GM19035 (cell line): ENCODE results near the gene ARSA.

Experiments
- ATAC-seq: cut with Tn5 transposase; IDR thresholded peaks from one replicate; pipeline ENCODE4 v1.9.1; 2021; ENCODE audit not compliant: unreplicated experiment

ARSA gene

DNA sequence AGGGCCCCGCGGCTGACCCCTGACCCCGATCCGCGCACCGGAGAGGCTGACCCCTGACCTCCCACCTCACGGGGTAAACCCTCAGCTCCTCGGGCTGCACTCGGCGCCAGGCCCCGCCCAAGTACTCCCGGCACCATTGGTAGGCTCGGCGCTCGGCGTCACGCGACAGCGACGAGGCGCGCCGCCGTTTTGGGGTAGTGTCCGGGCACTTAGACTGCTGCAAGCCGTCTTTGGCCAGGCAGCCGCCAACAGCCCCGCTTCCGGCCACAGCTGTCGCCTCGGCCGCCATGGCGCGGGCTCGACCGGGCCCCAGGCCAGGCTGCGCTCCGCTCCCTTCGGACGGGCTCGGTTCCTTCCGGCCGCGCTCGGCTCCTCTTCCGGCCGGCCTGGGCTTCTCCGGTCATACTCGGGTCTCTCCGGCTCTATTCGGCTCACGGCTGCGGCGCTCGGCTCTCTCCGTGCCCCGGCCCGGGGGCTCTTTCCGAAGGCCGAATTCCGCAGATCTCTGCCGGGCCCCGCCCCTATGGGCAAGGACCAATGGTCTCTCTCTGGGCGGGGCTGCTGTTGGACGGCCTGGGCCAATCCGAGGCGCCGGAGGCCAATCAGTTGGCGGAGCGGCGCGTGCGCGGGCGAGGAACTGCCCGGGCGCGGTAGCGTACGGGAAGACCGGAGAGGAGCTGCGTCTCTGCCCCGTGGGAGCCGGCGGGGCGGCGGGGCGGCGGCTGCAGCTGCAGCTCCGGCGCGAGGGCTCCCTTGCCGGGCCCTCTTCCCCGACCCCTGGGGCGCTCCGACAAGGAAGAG is 45.3 kb downstream of the ARSA start, which contains the start of gene CHKB:
CHKB (minus strand) TSS at position 357 of the 801 bp plus-strand sequence; CDS start at position 289, 68 bp downstream.
- peak; percentile 90 for ATAC-seq

DNA sequence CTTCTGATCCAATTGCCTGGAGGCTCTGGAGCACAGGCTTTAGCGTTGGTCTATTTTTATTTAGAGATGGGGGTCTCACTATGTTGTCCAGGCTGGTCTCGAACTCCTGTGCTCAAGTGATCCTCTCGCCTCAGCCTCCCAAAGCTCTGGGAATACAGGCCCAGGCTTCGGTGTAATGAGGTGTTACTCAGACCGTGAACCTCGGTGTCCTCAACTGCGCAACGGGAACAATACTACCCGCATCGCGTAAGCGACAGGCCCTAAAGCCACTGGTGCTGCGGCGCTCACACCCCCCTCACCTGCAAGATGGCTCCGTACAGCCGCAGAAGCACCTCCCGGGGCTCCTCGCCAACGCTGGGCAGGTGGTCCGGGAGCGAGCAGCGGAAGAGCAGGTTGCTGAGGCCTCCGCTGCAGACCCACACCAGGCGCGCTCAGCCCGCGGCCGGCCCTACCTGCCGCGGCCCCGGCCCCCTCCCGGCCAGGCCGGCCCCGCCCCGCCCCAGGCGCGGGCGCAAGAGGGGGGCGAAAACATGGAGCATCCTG is 45.9 kb downstream of the ARSA start:
- no peak for ATAC-seq

DNA sequence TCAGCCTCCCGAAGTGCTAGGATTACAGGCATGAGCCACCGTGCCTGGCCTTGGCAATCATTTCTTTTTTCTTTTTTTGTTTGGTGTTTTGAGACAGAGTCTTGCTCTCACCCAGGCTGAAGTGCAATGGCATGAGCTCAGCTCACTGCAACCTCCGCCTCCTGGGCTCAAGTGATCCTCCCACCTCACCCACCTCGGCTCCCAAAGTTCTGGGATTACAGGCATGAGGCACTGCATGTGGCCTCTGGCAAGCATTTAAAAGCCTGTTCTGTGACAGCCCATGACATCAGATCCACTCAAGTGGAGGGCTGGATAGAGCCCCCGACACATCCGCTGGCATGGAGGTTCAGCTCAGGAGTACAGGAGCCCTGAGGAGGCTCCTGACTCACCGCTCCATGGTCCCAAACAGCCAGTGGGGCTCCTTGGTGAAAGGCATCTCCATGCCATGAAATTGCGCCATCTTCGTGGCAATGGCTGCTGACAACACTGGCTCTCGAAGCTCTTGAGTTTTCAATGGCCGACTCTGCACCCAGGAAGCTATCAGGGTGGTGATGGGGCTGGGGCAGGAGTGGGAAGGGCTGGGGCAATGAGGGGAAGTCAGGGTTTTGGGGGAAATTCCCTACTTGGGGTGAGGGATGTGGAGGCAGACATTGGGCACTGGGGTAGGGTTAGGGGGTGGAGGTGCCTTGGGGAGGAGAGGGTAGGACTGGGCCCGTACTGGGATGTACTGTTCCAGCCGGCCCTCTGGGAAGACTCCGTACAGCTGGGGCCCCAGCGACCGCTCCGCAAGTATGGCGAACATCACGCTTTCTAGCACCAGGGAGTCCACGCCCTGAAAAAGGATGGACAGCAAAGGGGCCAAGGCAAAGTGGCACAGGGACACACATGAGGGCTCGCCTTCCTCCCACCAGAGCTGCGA is 46.7 kb downstream of the ARSA start:
- no peak for ATAC-seq

- ATAC-seq, result no peak
Observed at GRCh38 chr22:50579752-50580151, 48.2 kb downstream of the ARSA start.

DNA sequence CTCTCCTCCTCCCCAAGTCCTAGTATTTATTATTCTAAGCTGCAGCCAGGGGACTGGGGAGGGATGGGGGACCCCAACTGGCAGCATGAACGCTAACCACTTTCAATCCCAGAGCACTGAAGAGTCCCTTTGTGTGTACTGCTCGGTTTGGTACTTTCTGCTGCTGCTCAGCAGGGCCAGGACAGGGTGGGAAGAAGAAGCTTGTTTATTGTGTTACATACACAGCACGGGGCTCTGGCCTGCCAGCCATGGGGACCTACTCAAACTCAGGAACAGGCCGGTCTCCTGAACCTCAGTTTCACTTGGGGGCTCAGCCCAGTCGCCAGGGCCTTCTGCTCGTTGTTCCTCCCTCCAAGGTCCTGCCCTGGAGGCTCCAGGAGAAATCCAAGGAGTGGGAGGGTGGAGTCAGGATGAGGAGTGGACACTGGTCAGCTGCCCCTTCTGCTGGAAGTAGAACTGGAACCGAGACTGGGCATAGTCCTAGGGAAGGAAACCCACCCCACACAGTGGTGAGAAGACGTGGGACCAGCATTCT is 49.1 kb downstream of the ARSA start:
- ATAC-seq, result no peak

DNA sequence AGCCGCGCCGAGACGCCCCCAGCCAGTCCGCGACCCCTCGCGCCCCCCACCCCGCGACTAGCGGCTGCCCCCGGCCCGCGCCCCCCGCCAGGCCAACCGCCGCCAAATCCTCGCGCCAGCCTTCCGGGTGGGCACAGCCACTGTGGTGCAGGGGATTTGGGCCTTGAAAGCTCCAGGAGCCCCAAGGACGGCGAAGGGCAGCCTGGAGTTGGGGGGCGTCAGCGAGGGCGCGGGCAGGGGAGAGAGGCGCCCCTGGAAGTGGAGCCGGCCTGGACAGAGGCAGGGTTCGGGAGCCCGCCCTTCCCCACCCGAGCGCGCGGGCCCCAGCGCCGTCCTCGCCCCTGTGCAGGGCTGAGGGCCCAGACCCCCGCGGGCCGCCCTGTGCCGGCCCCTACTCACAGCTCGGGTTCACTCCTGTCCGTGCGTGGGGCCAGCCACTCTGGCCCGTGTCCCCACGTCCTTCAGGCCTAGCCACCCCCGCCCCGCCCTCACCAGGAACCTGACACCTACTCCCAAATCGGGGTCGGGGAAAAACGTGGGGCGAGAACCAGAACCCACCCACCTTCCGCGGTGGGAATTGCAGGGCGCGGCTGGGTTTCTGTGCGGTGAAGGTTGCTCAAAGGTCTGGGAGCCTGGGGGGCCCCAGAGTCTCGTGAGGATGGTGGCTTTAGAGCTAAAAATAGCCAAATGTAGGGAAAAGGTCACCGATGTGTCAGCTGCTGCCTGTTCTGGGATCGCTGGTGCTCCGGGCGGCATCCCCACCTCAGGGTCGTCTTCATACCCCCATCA is 49.8 kb downstream of the ARSA start, which contains the start of gene CPT1B:
CPT1B (minus strand) TSS at position 441 of the 789 bp plus-strand sequence. CDS start 512 bp downstream, outside the sequence.
- ATAC-seq, result no peak

DNA sequence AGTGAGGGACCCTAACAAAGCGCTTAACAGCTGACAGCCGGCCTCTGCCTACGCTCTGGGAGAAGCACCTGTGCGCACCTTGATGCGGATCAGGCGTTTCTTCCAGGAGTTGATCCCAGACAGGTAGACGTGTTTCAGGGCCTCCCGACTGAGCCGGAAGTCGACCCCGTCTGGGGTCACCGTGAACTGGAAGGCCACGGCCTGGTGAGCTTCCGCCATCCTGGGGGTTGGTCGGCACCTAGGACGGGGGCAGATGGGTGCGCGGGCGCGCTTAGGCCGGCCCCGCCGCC is 50.3 kb downstream of the ARSA start:
- ATAC-seq, result no peak

- ATAC-seq, result no peak
Observed at GRCh38 chr22:50576806-50577696, 50.9 kb downstream of the ARSA start.

GRCh38 chr22:50576070-50576469 is 51.9 kb downstream of the ARSA start:
- no peak for ATAC-seq

- ATAC-seq, result no peak
Observed at GRCh38 chr22:50575426-50575941, 52.5 kb downstream of the ARSA start.
